SK-N-SH (cell line): ENCODE results near the gene C19orf81. TPM values are rescaled to one million over a fixed set of nuclear protein-coding genes. Genes with fewer than 3 reads are reported as not detected.
A peak's percentile ranks its signal among the peaks of the same experiment; 100 is the strongest.

Experiments used
- CTCF ChIA-PET: fragments of 300-600, 350-600 bp; formaldehyde crosslinking; extraction: SDS; loops from one replicate; lab custom pipeline; 2021; lab: Yijun Ruan, JAX
- POLR2A ChIA-PET: fragments of 350-600 bp; sonication (Branson Sonifier 250); formaldehyde crosslinking; extraction: SDS; loops from one replicate; lab custom pipeline; 2020; ENCODE audit warnings: antibody characterized with exemption, inconsistent platforms; lab: Yijun Ruan, JAX
- DNase-seq: peaks from one replicate; pipeline ENCODE4 v3.0.0; 2012
- H2AFZ ChIP-seq: fragments of 200-600 bp; sonication (generic); 2 replicates; pipeline ENCODE4 v1.8.1; 2016; ENCODE audit warnings: antibody characterized with exemption, mild to moderate bottlenecking, low read depth
- H3F3A ChIP-seq: fragments of 200-600 bp; sonication (generic); replicated peaks from 2 replicates; pipeline ENCODE3; 2016; ENCODE audit warnings: antibody characterized with exemption, mild to moderate bottlenecking; ENCODE audit not compliant: insufficient read depth
- H3K27ac ChIP-seq, 2 experiments: fragments of 200-500 bp in 1 of 2; fragments of 200-600 bp in 1 of 2; sonication (Bioruptor generic) in 1 of 2; sonication (generic), shearing (Covaris generic) in 1 of 2; 2 replicates each; pipeline versions ENCODE4 v1.5.1 to v1.6.1; 2014 to 2016; ENCODE audit warnings: low read depth in 2 of 2, inconsistent platforms in 1 of 2, low read length in 1 of 2, mild to moderate bottlenecking in 1 of 2, mixed read lengths in 1 of 2
- H3K27me3 ChIP-seq: fragments of 200-600 bp; sonication (generic), shearing (Covaris generic); 2 replicates; pipeline ENCODE4 v1.6.1; 2016; ENCODE audit warnings: mixed run types; ENCODE audit not compliant: insufficient read depth
- H3K36me3 ChIP-seq, 2 experiments: fragments of 200-500 bp in 1 of 2; fragments of 200-600 bp in 1 of 2; sonication (Bioruptor generic) in 1 of 2; sonication (generic) in 1 of 2; replicated peaks in 1 of 2; 2 replicates each; pipeline versions ENCODE3 to v1.5.1; 2014 to 2016; ENCODE audit warnings: low read length in 1 of 2, mild to moderate bottlenecking in 1 of 2; ENCODE audit not compliant: insufficient read depth in 2 of 2, control insufficient read depth in 1 of 2
- H3K4me1 ChIP-seq, 2 experiments: fragments of 200-500 bp in 1 of 2; fragments of 200-600 bp in 1 of 2; sonication (Bioruptor generic) in 1 of 2; sonication (generic), shearing (Covaris generic) in 1 of 2; 2 replicates each; pipeline versions ENCODE4 v1.5.1 to v1.6.1; 2014 to 2016; ENCODE audit warnings: low read depth in 1 of 2, low read length in 1 of 2, mixed run types in 1 of 2; ENCODE audit not compliant: insufficient read depth in 2 of 2, control insufficient read depth in 1 of 2
- H3K4me2 ChIP-seq: fragments of 200-600 bp; sonication (generic), shearing (Covaris generic); 2 replicates; pipeline ENCODE4 v1.6.1; 2017; ENCODE audit warnings: mixed run types
- H3K4me3 ChIP-seq, 2 experiments: fragments of 200-500 bp in 1 of 2; fragments of 200-600 bp in 1 of 2; sonication (Bioruptor generic) in 1 of 2; sonication (generic), shearing (Covaris generic) in 1 of 2; 2 replicates each; pipeline versions ENCODE4 v1.5.1 to v1.8.1; 2014 to 2016; ENCODE audit warnings: low read depth in 2 of 2, inconsistent platforms in 1 of 2, low read length in 1 of 2, mild to moderate bottlenecking in 1 of 2, mixed read lengths in 1 of 2, moderate library complexity in 1 of 2
- H3K79me2 ChIP-seq: fragments of 200-600 bp; sonication (generic); 2 replicates; pipeline ENCODE4 v1.8.1; 2017; ENCODE audit warnings: mild to moderate bottlenecking; ENCODE audit not compliant: insufficient read depth
- H3K9ac ChIP-seq: fragments of 200-600 bp; sonication (generic); 2 replicates; pipeline ENCODE4 v1.6.1; 2017; ENCODE audit warnings: mixed run types
- H3K9me2 ChIP-seq: fragments of 200-600 bp; sonication (generic); 2 replicates; pipeline ENCODE4 v1.6.1; 2017; ENCODE audit warnings: mixed run types
- H3K9me3 ChIP-seq: fragments of 200-600 bp; sonication (generic); 2 replicates; pipeline ENCODE4 v1.6.1; 2017; ENCODE audit warnings: mixed run types, mild to moderate bottlenecking, moderate library complexity
- H4K20me1 ChIP-seq: fragments of 200-600 bp; sonication (generic); 2 replicates; pipeline ENCODE4 v1.6.1; 2017; ENCODE audit warnings: mild to moderate bottlenecking, mixed run types; ENCODE audit not compliant: insufficient read depth
- CHD2 ChIP-seq: fragments of 150-350 bp; IDR thresholded peaks from 2 replicates; pipeline ENCODE4 v1.6.1; 2018; ENCODE audit warnings: low read length; ENCODE audit not compliant: partially characterized antibody
- ELF1 ChIP-seq: IDR thresholded peaks from 2 replicates; pipeline ENCODE4 v1.4.0; 2012
- FOSL2 ChIP-seq: IDR thresholded peaks from 2 replicates; pipeline ENCODE4 v1.4.0; 2012; ENCODE audit warnings: low read depth, mild to moderate bottlenecking, moderate library complexity, borderline replicate concordance
- FOXJ3 ChIP-seq: sonication (generic); formaldehyde crosslinking; IDR thresholded peaks from 2 replicates; pipeline ENCODE4 v1.5.1; 2020; ENCODE audit warnings: mild to moderate bottlenecking, missing genetic modification reagents
- FOXM1 ChIP-seq: IDR thresholded peaks from 2 replicates; pipeline ENCODE4 v1.4.0; 2012; ENCODE audit warnings: low read depth, mild to moderate bottlenecking
- GABPA ChIP-seq: IDR thresholded peaks from 2 replicates; pipeline ENCODE4 v1.4.0; 2012; ENCODE audit warnings: low read depth, mild to moderate bottlenecking
- GATA2 ChIP-seq: sonication (generic); formaldehyde crosslinking; IDR thresholded peaks from 2 replicates; pipeline ENCODE4 v1.5.0; 2020; ENCODE audit warnings: mild to moderate bottlenecking, missing genetic modification reagents
- JUND ChIP-seq: IDR thresholded peaks from 2 replicates; pipeline ENCODE4 v1.4.0; 2012
- MEF2A ChIP-seq: IDR thresholded peaks from 2 replicates; pipeline ENCODE4 v1.4.0; 2012; ENCODE audit warnings: low read depth, borderline replicate concordance
- MXI1 ChIP-seq: IDR thresholded peaks from 2 replicates; pipeline ENCODE4 v1.6.1; 2012; ENCODE audit warnings: mild to moderate bottlenecking, low read depth, low read length, improper control_type of control experiment
- NFIC ChIP-seq: IDR thresholded peaks from 2 replicates; pipeline ENCODE4 v1.4.0; 2012; ENCODE audit warnings: borderline replicate concordance
- POLR2AphosphoS5 ChIP-seq: IDR thresholded peaks from 2 replicates; pipeline ENCODE4 v1.6.1; 2012; ENCODE audit warnings: low read depth, low read length
- RAD21 ChIP-seq: IDR thresholded peaks from 2 replicates; pipeline ENCODE4 v1.6.1; 2012; ENCODE audit warnings: mild to moderate bottlenecking, low read length
- RCOR1 ChIP-seq: fragments of 150-350 bp; IDR thresholded peaks from 2 replicates; pipeline ENCODE4 v1.6.1; 2017; ENCODE audit warnings: antibody characterized with exemption, low read length
- SIN3A ChIP-seq: IDR thresholded peaks from 2 replicates; pipeline ENCODE4 v1.6.1; 2012; ENCODE audit warnings: low read depth, mild to moderate bottlenecking, low read length, moderate library complexity, borderline replicate concordance
- SMC3 ChIP-seq: IDR thresholded peaks from 2 replicates; pipeline ENCODE4 v1.6.1; 2012; ENCODE audit warnings: low read depth, low read length, improper control_type of control experiment
- TCF12 ChIP-seq: IDR thresholded peaks from 2 replicates; pipeline ENCODE4 v1.4.0; 2012
- YY1 ChIP-seq: IDR thresholded peaks from 2 replicates; pipeline ENCODE4 v1.4.0; 2012; ENCODE audit warnings: low read depth, mild to moderate bottlenecking
- WGBS: methylation state at CpG from one replicate; pipeline ENCODE4 v1.1.6; 2017; ENCODE audit warnings: low lambda C conversion rate; 5-methylcytosine and 5-hydroxymethylcytosine counted together
- polyA plus RNA-seq, 3 experiments: library from polyadenylated mRNA; depleted of rRNA; stranded (reverse); fragments of >200 nt; gene quantifications; 2 replicates each; pipeline ENCODE4 v1.2.3, GENCODE V29; 2012
- TF ChIP-seq, protein P1 (sequence below): fragments of 150-350 bp; IDR thresholded peaks from 2 replicates; pipeline ENCODE4 v1.6.1; 2017; ENCODE audit warnings: antibody characterized with exemption, low read length, low read depth, borderline replicate concordance
- TF ChIP-seq, protein P2 (sequence below): IDR thresholded peaks from 2 replicates; pipeline ENCODE4; 2012
- TF ChIP-seq, protein P3 (sequence below): IDR thresholded peaks from 2 replicates; pipeline ENCODE4 v1.4.0; 2012; ENCODE audit warnings: low read depth
- TF ChIP-seq, protein P4 (sequence below): IDR thresholded peaks from 2 replicates; pipeline ENCODE4 v1.4.0; 2012; ENCODE audit warnings: low read depth, borderline replicate concordance
- TF ChIP-seq, protein P5 (sequence below): fragments of 150-350 bp; IDR thresholded peaks from 2 replicates; pipeline ENCODE4 v1.6.1; 2016; ENCODE audit warnings: mild to moderate bottlenecking, low read depth, low read length

Gene C19orf81
- polyA plus RNA-seq, 1 of the 3 experiments (the other 2 are of a cell fraction) = 5.7 TPM

DNA sequence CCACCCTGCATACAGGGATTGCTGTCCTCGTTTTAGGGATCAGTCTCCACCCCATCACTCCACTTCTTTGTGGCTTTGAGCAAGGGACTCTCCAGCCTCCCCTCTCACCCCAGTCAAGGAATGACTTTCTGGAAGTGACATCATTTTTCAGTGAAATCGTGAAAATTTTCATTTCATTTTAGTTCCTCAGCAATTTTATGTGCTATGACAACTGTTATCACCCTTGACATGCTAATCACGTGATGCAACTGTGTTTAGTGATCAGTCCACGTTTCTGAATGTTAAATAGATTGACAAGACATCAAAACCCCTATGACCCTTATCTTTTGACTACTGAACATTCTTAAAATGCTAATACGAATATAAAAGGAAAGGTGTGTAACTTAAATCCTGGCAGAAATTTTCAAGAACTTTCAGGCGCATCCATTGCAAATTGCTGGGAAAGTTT, 8.0 kb downstream of the C19orf81 start:
- POLR2A ChIA-PET = no interaction called here
- H3K4me1 ChIP-seq = peaks cover 0 to 15% of the 10 kb centered on the region in 2 experiments; a peak in 2 of 4 replicates
- H3K79me2 ChIP-seq = no peaks in the 10 kb centered on the region
- peaks cover 7% of the 10 kb centered on the region for H3F3A ChIP-seq
- no peaks in the 10 kb centered on the region for H3K9me2 ChIP-seq
- CTCF ChIA-PET = interaction anchor here (0.5 kb wide), 1 partner anchor 49 kb away, joined by 4 read pairs; no protein-coding TSS in a partner anchor
- peak overlapping the region; percentile 87; the same call in 1 of the 2 replicates for H3K4me2 ChIP-seq
- peak overlapping the region; percentile 93; the same call in 1 of the 2 replicates for H2AFZ ChIP-seq
- H3K4me3 ChIP-seq = peak overlapping the region; percentile 60 to 69
- H3K27ac ChIP-seq = peak overlapping the region; percentile 80 to 81; a peak in 3 of 4 replicates
- DNase-seq = no peak
- TF ChIP-seq MEF2A = no peak
- TF ChIP-seq MXI1 = no peak
- TF ChIP-seq, protein P1, sequence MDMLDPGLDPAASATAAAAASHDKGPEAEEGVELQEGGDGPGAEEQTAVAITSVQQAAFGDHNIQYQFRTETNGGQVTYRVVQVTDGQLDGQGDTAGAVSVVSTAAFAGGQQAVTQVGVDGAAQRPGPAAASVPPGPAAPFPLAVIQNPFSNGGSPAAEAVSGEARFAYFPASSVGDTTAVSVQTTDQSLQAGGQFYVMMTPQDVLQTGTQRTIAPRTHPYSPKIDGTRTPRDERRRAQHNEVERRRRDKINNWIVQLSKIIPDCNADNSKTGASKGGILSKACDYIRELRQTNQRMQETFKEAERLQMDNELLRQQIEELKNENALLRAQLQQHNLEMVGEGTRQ = no peak
- no peak for TF ChIP-seq POLR2AphosphoS5
- no peak for TF ChIP-seq RCOR1
- no peak for TF ChIP-seq SIN3A
- TF ChIP-seq YY1 = no peak
- no peak for TF ChIP-seq ELF1
- no peak for TF ChIP-seq GABPA
- TF ChIP-seq FOXM1 = no peak
- TF ChIP-seq, protein P2, sequence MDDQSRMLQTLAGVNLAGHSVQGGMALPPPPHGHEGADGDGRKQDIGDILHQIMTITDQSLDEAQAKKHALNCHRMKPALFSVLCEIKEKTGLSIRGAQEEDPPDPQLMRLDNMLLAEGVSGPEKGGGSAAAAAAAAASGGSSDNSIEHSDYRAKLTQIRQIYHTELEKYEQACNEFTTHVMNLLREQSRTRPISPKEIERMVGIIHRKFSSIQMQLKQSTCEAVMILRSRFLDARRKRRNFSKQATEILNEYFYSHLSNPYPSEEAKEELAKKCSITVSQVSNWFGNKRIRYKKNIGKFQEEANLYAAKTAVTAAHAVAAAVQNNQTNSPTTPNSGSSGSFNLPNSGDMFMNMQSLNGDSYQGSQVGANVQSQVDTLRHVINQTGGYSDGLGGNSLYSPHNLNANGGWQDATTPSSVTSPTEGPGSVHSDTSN = no peak
- TF ChIP-seq NFIC = no peak
- TF ChIP-seq, protein P3, sequence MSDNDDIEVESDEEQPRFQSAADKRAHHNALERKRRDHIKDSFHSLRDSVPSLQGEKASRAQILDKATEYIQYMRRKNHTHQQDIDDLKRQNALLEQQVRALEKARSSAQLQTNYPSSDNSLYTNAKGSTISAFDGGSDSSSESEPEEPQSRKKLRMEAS = no peak
- no peak for TF ChIP-seq FOXJ3 (CRISPR knock-in tag)
- no peak for TF ChIP-seq SMC3
- TF ChIP-seq, all 33 proteins: peak for 0
- Histone ChIP-seq H3K9ac (peak overlapping the region; percentile 60; the same call in 1 of the 2 replicates), H4K20me1 (no peaks in the 10 kb centered on the region), H3K36me3 (no peaks in the 10 kb centered on the region), H3K27me3 (no peaks in the 10 kb centered on the region), H3K9me3 (no peaks in the 10 kb centered on the region)
- whole genome bisulfite sequencing = 34% methylated on average over 6 of the region's 6 CpGs

DNA sequence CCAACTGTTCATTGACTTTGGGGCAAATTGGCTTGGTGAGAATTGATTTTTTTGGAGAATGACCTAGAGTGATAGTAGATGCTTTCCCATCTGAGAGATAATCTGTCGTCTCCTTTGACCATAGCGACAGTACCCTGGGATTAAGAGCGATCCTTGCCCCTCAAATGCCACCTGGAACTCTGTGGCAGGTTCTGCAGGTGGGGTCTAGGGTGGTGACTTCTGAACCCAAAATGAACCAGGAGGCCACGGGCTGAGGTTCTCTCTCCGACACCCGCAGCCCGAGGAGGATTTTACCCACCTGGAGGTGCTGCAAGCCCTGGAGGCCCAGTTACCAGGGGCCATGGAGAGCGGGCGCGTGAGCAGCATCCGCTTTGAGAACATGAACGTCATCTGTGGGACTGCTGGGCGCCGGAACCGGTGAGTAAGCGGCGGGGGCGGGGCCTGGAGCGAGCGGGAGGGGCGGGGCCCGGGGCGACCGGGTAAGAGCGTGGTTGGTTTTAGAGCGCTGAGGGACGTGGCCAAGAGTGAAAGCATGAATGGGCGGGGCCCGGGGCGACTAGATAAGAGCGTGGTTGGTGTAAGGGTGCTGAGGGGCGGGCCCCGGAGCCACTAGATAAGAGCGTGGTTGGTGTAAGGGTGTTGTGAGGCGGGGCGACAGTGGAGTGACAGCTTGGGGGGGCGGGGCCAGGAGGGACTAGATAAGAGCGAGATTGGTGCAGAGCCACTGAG, 8.6 kb downstream of the C19orf81 start:
- WGBS = 1% methylated on average over 32 of the region's 38 CpGs
- H3K9me2 ChIP-seq = no peaks in the 10 kb centered on the region
- H3K4me3 ChIP-seq = peak overlapping the region; percentile 62 to 87
- peak; percentile 94 for DNase-seq
- peaks cover 0 to 15% of the 10 kb centered on the region in 2 experiments; a peak in 2 of 4 replicates for H3K4me1 ChIP-seq
- H3K27ac ChIP-seq = peak overlapping the region; percentile 81 to 88
- H3K9ac ChIP-seq = peak overlapping the region; percentile 60
- no peaks in the 10 kb centered on the region for H3K36me3 ChIP-seq
- ChIA-PET POLR2A (no interaction called here), CTCF (interaction anchor here (1.0 kb wide), 1 partner anchor 60 kb away, joined by 4 read pairs; no protein-coding TSS in a partner anchor)
- H3K9me3 ChIP-seq = no peaks in the 10 kb centered on the region
- peak overlapping the region; percentile 93 for H2AFZ ChIP-seq
- no peaks in the 10 kb centered on the region for H4K20me1 ChIP-seq
- H3K4me2 ChIP-seq = peak overlapping the region; percentile 99
- no peaks in the 10 kb centered on the region for H3K79me2 ChIP-seq
- H3K27me3 ChIP-seq = no peaks in the 10 kb centered on the region
- peaks cover 7% of the 10 kb centered on the region for H3F3A ChIP-seq
- TF ChIP-seq MXI1 (peak; percentile 28; the same call in 1 of the 2 replicates), SMC3 (no peak), RAD21 (no peak), GATA2 (CRISPR knock-in tag) (no peak), SIN3A (no peak; the same call in 1 of the 2 replicates), POLR2AphosphoS5 (peak; percentile 83), FOXJ3 (CRISPR knock-in tag) (no peak), ELF1 (no peak), CHD2 (peak; percentile 74), TCF12 (no peak), JUND (no peak), FOSL2 (peak; percentile 56; the same call in 1 of the 2 replicates)
- TF ChIP-seq, protein P4, sequence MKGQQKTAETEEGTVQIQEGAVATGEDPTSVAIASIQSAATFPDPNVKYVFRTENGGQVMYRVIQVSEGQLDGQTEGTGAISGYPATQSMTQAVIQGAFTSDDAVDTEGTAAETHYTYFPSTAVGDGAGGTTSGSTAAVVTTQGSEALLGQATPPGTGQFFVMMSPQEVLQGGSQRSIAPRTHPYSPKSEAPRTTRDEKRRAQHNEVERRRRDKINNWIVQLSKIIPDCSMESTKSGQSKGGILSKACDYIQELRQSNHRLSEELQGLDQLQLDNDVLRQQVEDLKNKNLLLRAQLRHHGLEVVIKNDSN = no peak
- TF ChIP-seq, protein P1 = no peak
- TF ChIP-seq, protein P5, sequence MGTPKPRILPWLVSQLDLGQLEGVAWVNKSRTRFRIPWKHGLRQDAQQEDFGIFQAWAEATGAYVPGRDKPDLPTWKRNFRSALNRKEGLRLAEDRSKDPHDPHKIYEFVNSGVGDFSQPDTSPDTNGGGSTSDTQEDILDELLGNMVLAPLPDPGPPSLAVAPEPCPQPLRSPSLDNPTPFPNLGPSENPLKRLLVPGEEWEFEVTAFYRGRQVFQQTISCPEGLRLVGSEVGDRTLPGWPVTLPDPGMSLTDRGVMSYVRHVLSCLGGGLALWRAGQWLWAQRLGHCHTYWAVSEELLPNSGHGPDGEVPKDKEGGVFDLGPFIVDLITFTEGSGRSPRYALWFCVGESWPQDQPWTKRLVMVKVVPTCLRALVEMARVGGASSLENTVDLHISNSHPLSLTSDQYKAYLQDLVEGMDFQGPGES = peak; percentile 43
